HCT116 (cell line): ENCODE results near the gene GNB1L. TPM values are rescaled to one million over a fixed set of nuclear protein-coding genes. Genes with fewer than 3 reads are reported as not detected.

Experiments used
- ATAC-seq: fragments of 200-7000 bp; cut with Tn5 transposase; 2 replicates; pipeline ENCODE4 v1.9.1; 2020; ENCODE audit warnings: mild to moderate bottlenecking, moderate library complexity
- BruUV-seq: library from RNA; stranded (reverse); fragments of 400-500 nt; replicated peaks from 2 replicates; lab custom pipeline; 2021; lab: Mats Ljungman, UMichigan
- CTCF ChIA-PET: fragments of 300-600 bp; sonication (Branson Sonifier 250); formaldehyde crosslinking; loops from one replicate; lab custom pipeline; 2021; ENCODE audit warnings: antibody characterized with exemption; lab: Charles Lee
- POLR2A ChIA-PET: fragments of 300-600, 350-600 bp; sonication (Branson Sonifier 250); formaldehyde crosslinking; loops from one replicate; lab custom pipeline; 2021; ENCODE audit warnings: antibody characterized with exemption; lab: Charles Lee
- RAD21 ChIA-PET, 2 experiments: fragments of 300-600 bp; sonication (Branson Sonifier 250); formaldehyde crosslinking; loops; one replicate each; lab custom pipeline; 2023; ENCODE audit warnings: low total read pairs in 2 of 2; ENCODE audit not compliant: uncharacterized antibody in 2 of 2, unreplicated experiment in 2 of 2, low non-redundant PET in 1 of 2; lab: Charles Lee
- DNase-seq: peaks from one replicate; pipeline ENCODE4 v3.0.0-alpha.2; 2010; ENCODE audit warnings: low read depth, low spot score
- H2AFZ ChIP-seq: fragments of 200-600 bp; shearing (Covaris generic), sonication (generic); 2 replicates; pipeline ENCODE4 v1.6.1; 2017; ENCODE audit warnings: low read depth, mixed run types, mixed read lengths, antibody characterized with exemption, low read length; ENCODE audit not compliant: poor library complexity, severe bottlenecking
- H3K27ac ChIP-seq: 2 replicates; pipeline ENCODE4 v1.5.1; 2012; ENCODE audit warnings: low read depth, low read length
- H3K27me3 ChIP-seq: fragments of 200-600 bp; sonication (generic); 2 replicates; pipeline ENCODE4 v1.6.1; 2016; ENCODE audit warnings: mixed run types, low read length, mixed read lengths; ENCODE audit not compliant: insufficient read depth
- H3K36me3 ChIP-seq, 2 experiments: fragments of 200-500 bp in 1 of 2; fragments of 200-600 bp in 1 of 2; sonication (Bioruptor generic) in 1 of 2; sonication (generic) in 1 of 2; 2 replicates each; pipeline versions ENCODE4 v1.5.1 to v1.6.1; 2014 to 2016; ENCODE audit warnings: low read length in 2 of 2, inconsistent platforms in 1 of 2, mixed read lengths in 1 of 2, mixed run types in 1 of 2; ENCODE audit not compliant: insufficient read depth in 2 of 2, control insufficient read depth in 1 of 2
- H3K4me1 ChIP-seq, 2 experiments: fragments of 200-600 bp in 1 of 2; sonication (generic) in 1 of 2; 2 replicates each; pipeline versions ENCODE4 v1.5.1 to v1.6.1; 2012 to 2017; ENCODE audit warnings: low read length in 2 of 2, inconsistent platforms in 1 of 2, mild to moderate bottlenecking in 1 of 2, mixed read lengths in 1 of 2, mixed run types in 1 of 2, moderate library complexity in 1 of 2; ENCODE audit not compliant: insufficient read depth in 2 of 2, control insufficient read depth in 1 of 2
- H3K4me2 ChIP-seq: fragments of 200-600 bp; sonication (generic); 2 replicates; pipeline ENCODE4 v1.6.1; 2017; ENCODE audit warnings: mixed run types, low read length, mixed read lengths
- H3K4me3 ChIP-seq, 2 experiments: fragments of 200-600 bp in 1 of 2; sonication (generic) in 1 of 2; replicated peaks in 1 of 2; 2 replicates each; pipeline ENCODE4 v1.5.1; 2011 to 2016; ENCODE audit warnings: low read length in 2 of 2, control low read depth in 1 of 2, low read depth in 1 of 2, mild to moderate bottlenecking in 1 of 2, mixed read lengths in 1 of 2, mixed run types in 1 of 2
- H3K79me2 ChIP-seq: fragments of 200-600 bp; sonication (generic); 2 replicates; pipeline ENCODE4 v1.6.1; 2017; ENCODE audit warnings: mild to moderate bottlenecking, mixed run types, low read length, moderate library complexity, mixed read lengths; ENCODE audit not compliant: insufficient read depth
- H3K9ac ChIP-seq: fragments of 200-600 bp; sonication (generic); 2 replicates; pipeline ENCODE4 v1.6.1; 2016; ENCODE audit warnings: low read length, mixed read lengths
- H3K9me2 ChIP-seq: fragments of 200-600 bp; sonication (generic), shearing (Covaris generic); 2 replicates; pipeline ENCODE4 v1.6.1; 2017; ENCODE audit warnings: mixed run types, mild to moderate bottlenecking, moderate library complexity; ENCODE audit not compliant: insufficient read depth
- H3K9me3 ChIP-seq, 2 experiments: fragments of 200-500 bp in 1 of 2; fragments of 200-600 bp in 1 of 2; sonication (Bioruptor generic) in 1 of 2; sonication (generic) in 1 of 2; 2 replicates each; pipeline ENCODE4 v1.6.1; 2014 to 2017; ENCODE audit warnings: low read length in 2 of 2, mixed read lengths in 2 of 2, inconsistent platforms in 1 of 2, low read depth in 1 of 2, mild to moderate bottlenecking in 1 of 2, mixed run types in 1 of 2, moderate library complexity in 1 of 2; ENCODE audit not compliant: control insufficient read depth in 1 of 2, insufficient read depth in 1 of 2
- H4K20me1 ChIP-seq: fragments of 200-600 bp; sonication (generic), shearing (Covaris generic); 2 replicates; pipeline ENCODE4 v1.6.1; 2017; ENCODE audit warnings: mixed run types, mild to moderate bottlenecking, moderate library complexity; ENCODE audit not compliant: insufficient read depth
- CEBPB ChIP-seq: IDR thresholded peaks from 2 replicates; pipeline ENCODE4 v1.6.1; 2012; ENCODE audit warnings: low read depth
- ELF1 ChIP-seq: IDR thresholded peaks from 2 replicates; pipeline ENCODE4 v1.6.1; 2012; ENCODE audit warnings: low read depth, borderline replicate concordance
- EZH2phosphoT487 ChIP-seq: fragments of 200-600 bp; IDR thresholded peaks from 2 replicates; pipeline ENCODE4 v1.6.1; 2018; ENCODE audit warnings: antibody characterized with exemption, borderline replicate concordance
- FOSL1 ChIP-seq: IDR thresholded peaks from 2 replicates; pipeline ENCODE4 v1.6.1; 2012; ENCODE audit warnings: low read depth
- JUND ChIP-seq: IDR thresholded peaks from 2 replicates; pipeline ENCODE4 v1.6.1; 2012
- RAD21 ChIP-seq: IDR thresholded peaks from 2 replicates; pipeline ENCODE4 v1.6.1; 2012; ENCODE audit warnings: low read depth, mild to moderate bottlenecking
- SIN3A ChIP-seq: IDR thresholded peaks from 2 replicates; pipeline ENCODE4 v1.6.1; 2012; ENCODE audit warnings: low read depth
- SRF ChIP-seq: IDR thresholded peaks from 2 replicates; pipeline ENCODE4 v1.6.1; 2012; ENCODE audit warnings: low read depth
- TCF7L2 ChIP-seq: IDR thresholded peaks from 2 replicates; pipeline ENCODE4 v1.7.0; 2011; ENCODE audit warnings: borderline replicate concordance, inconsistent platforms; ENCODE audit not compliant: insufficient read depth, insufficient read length; ENCODE audit errors: extremely low read depth
- ZNF274 ChIP-seq: fragments of 200-500 bp; sonication (Bioruptor generic); IDR thresholded peaks from 2 replicates; pipeline ENCODE4 v1.6.1; 2014; ENCODE audit warnings: mild to moderate bottlenecking, low read depth, low read length, inconsistent platforms
- intact Hi-C: fragments of 100-400 bp; cut with micrococcal nuclease; formaldehyde crosslinking; loops from 2 replicates; pipeline ENCODE4 v1.10.0; 2022
- total RNA-seq: library from RNA; stranded (reverse); gene quantifications from one replicate; pipeline ENCODE4 v1.2.1, GENCODE V29; 2021; ENCODE audit not compliant: unreplicated experiment
- TF ChIP-seq, protein P1 (sequence below): IDR thresholded peaks from 2 replicates; pipeline ENCODE4 v1.6.1; 2011; ENCODE audit warnings: mild to moderate bottlenecking, low read length, moderate library complexity; ENCODE audit not compliant: insufficient replicate concordance; ENCODE audit errors: extremely low read depth
- TF ChIP-seq, protein P2 (sequence below), 3 experiments: fragments of 200-600 bp in 1 of 3; sonication (generic) in 1 of 3; IDR thresholded peaks in 2 of 3; conservative IDR thresholded peaks in 1 of 3; 2 replicates each; pipeline ENCODE4 v1.5.1; 2012 to 2017; ENCODE audit warnings: low read depth in 2 of 3, low read length in 2 of 3, antibody characterized with exemption in 1 of 3, borderline replicate concordance in 1 of 3, control low read depth in 1 of 3, mild to moderate bottlenecking in 1 of 3, mixed read lengths in 1 of 3, mixed run types in 1 of 3, moderate library complexity in 1 of 3; ENCODE audit not compliant: insufficient read depth in 1 of 3
- TF ChIP-seq, protein P3 (sequence below): IDR thresholded peaks from 2 replicates; pipeline ENCODE4 v1.6.1; 2012; ENCODE audit warnings: low read depth

Gene GNB1L
- total RNA-seq, 1 experiment from 2014 or later = 12.1 TPM

DNA sequence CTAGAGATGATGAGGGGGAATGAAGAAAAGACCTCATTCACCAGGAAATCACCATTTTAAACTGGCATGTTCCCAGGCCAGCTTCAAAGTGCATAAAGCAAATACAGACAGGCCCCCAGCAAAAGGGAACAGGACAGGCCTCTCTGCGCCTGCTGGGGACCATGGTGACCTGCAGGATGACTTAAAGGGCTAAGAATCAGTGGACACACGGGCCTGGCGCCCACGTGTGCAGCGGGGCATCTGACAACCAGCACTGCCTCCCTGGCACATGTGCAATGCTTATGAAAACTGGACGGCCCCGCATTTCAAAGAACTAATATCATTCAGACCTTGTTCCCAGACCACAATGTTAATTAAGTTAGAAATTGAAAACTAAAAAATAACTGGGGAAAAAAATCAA, 58.5 kb downstream of the GNB1L start:
- H4K20me1 ChIP-seq = no peaks in the 10 kb centered on the region
- no peak overlapping the region for H2AFZ ChIP-seq
- H3K27me3 ChIP-seq = no peaks in the 10 kb centered on the region
- H3K9me2 ChIP-seq = no peaks in the 10 kb centered on the region
- H3K4me3 ChIP-seq = no peak overlapping the region
- H3K9me3 ChIP-seq = no peaks in the 10 kb centered on the region
- DNase-seq (no peak), ATAC-seq (no peak)
- RAD21 ChIA-PET = interaction anchor here in 1 of 2 experiments (0.5 kb wide), 1 partner anchor 40 kb away, joined by 3 read pairs; no protein-coding TSS in a partner anchor
- CTCF ChIA-PET = no interaction called here
- H3K4me1 ChIP-seq = peaks cover 0 to 4% of the 10 kb centered on the region in 2 experiments; a peak in 1 of 4 replicates
- TF ChIP-seq JUND (no peak), CEBPB (no peak), ZNF274 (no peak), TCF7L2 (no peak), EZH2phosphoT487 (no peak), SRF (no peak), ELF1 (no peak), RAD21 (no peak), FOSL1 (no peak), SIN3A (no peak)
- TF ChIP-seq, protein P1, sequence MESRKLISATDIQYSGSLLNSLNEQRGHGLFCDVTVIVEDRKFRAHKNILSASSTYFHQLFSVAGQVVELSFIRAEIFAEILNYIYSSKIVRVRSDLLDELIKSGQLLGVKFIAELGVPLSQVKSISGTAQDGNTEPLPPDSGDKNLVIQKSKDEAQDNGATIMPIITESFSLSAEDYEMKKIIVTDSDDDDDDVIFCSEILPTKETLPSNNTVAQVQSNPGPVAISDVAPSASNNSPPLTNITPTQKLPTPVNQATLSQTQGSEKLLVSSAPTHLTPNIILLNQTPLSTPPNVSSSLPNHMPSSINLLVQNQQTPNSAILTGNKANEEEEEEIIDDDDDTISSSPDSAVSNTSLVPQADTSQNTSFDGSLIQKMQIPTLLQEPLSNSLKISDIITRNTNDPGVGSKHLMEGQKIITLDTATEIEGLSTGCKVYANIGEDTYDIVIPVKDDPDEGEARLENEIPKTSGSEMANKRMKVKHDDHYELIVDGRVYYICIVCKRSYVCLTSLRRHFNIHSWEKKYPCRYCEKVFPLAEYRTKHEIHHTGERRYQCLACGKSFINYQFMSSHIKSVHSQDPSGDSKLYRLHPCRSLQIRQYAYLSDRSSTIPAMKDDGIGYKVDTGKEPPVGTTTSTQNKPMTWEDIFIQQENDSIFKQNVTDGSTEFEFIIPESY = no peak
- TF ChIP-seq, protein P2, sequence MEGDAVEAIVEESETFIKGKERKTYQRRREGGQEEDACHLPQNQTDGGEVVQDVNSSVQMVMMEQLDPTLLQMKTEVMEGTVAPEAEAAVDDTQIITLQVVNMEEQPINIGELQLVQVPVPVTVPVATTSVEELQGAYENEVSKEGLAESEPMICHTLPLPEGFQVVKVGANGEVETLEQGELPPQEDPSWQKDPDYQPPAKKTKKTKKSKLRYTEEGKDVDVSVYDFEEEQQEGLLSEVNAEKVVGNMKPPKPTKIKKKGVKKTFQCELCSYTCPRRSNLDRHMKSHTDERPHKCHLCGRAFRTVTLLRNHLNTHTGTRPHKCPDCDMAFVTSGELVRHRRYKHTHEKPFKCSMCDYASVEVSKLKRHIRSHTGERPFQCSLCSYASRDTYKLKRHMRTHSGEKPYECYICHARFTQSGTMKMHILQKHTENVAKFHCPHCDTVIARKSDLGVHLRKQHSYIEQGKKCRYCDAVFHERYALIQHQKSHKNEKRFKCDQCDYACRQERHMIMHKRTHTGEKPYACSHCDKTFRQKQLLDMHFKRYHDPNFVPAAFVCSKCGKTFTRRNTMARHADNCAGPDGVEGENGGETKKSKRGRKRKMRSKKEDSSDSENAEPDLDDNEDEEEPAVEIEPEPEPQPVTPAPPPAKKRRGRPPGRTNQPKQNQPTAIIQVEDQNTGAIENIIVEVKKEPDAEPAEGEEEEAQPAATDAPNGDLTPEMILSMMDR (IDR thresholded peaks at IDR 0.05 in 2 of 3, conservative IDR thresholded peaks at IDR 0.05 in 1 of 3; ENCODE audit: borderline replicate concordance in 1 of 3, insufficient read depth in 1 of 3, low read depth in 2 of 3, low read length in 2 of 3) = no peak
- TF ChIP-seq, protein P3, sequence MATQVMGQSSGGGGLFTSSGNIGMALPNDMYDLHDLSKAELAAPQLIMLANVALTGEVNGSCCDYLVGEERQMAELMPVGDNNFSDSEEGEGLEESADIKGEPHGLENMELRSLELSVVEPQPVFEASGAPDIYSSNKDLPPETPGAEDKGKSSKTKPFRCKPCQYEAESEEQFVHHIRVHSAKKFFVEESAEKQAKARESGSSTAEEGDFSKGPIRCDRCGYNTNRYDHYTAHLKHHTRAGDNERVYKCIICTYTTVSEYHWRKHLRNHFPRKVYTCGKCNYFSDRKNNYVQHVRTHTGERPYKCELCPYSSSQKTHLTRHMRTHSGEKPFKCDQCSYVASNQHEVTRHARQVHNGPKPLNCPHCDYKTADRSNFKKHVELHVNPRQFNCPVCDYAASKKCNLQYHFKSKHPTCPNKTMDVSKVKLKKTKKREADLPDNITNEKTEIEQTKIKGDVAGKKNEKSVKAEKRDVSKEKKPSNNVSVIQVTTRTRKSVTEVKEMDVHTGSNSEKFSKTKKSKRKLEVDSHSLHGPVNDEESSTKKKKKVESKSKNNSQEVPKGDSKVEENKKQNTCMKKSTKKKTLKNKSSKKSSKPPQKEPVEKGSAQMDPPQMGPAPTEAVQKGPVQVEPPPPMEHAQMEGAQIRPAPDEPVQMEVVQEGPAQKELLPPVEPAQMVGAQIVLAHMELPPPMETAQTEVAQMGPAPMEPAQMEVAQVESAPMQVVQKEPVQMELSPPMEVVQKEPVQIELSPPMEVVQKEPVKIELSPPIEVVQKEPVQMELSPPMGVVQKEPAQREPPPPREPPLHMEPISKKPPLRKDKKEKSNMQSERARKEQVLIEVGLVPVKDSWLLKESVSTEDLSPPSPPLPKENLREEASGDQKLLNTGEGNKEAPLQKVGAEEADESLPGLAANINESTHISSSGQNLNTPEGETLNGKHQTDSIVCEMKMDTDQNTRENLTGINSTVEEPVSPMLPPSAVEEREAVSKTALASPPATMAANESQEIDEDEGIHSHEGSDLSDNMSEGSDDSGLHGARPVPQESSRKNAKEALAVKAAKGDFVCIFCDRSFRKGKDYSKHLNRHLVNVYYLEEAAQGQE = no peak
- H3K9ac ChIP-seq = no peak overlapping the region
- intact Hi-C loops = no loop called here
- no peaks in the 10 kb centered on the region for H3K79me2 ChIP-seq
- no peak overlapping the region for H3K27ac ChIP-seq
- POLR2A ChIA-PET = no interaction called here
- no peaks in the 10 kb centered on the region for H3K36me3 ChIP-seq
- no TSS peak for BruUV-seq
- H3K4me2 ChIP-seq = no peak overlapping the region
